Measurements from ENCODE around the gene PER3. TPM values are rescaled to one million over a fixed set of nuclear protein-coding genes. Genes with fewer than 3 reads are reported as not detected.
A peak's percentile ranks its signal among the peaks of the same experiment; 100 is the strongest.

Gene PER3
- total RNA-seq, 1 donor: 35.5 TPM

- DNase-seq (ENCODE audit: low read depth): no peak
- no peak overlapping the region for H3K4me3 ChIP-seq (ENCODE audit: low read depth, low read length)
- TF ChIP-seq, protein P1, sequence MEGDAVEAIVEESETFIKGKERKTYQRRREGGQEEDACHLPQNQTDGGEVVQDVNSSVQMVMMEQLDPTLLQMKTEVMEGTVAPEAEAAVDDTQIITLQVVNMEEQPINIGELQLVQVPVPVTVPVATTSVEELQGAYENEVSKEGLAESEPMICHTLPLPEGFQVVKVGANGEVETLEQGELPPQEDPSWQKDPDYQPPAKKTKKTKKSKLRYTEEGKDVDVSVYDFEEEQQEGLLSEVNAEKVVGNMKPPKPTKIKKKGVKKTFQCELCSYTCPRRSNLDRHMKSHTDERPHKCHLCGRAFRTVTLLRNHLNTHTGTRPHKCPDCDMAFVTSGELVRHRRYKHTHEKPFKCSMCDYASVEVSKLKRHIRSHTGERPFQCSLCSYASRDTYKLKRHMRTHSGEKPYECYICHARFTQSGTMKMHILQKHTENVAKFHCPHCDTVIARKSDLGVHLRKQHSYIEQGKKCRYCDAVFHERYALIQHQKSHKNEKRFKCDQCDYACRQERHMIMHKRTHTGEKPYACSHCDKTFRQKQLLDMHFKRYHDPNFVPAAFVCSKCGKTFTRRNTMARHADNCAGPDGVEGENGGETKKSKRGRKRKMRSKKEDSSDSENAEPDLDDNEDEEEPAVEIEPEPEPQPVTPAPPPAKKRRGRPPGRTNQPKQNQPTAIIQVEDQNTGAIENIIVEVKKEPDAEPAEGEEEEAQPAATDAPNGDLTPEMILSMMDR (IDR thresholded peaks at IDR 0.05; ENCODE audit: insufficient read depth, low read length): no peak
These were observed 101.7 kb downstream of the PER3 start for GRCh38 chr1:7885513-7886404.

DNA sequence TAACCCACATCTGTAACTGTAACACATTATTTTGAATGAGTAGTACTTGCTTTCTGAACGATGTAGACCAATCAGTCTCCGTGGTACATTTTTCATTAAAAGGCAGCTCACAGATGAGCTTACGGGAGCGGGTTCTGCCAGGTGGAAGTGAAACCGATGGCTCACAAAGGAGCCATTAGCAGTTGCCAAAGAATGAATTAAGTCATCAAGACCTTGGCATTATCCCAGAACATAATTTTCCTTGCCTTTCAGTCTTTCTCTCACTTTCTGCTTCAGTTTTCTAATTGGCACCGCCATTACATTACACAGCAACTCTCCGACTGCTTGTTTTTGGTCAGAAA lies 102.3 kb downstream of the PER3 start:
- DNase-seq (ENCODE audit: low read depth): peak; percentile 35
- TF ChIP-seq, protein P1 (IDR thresholded peaks at IDR 0.05; ENCODE audit: insufficient read depth, low read length): no peak
- H3K4me3 ChIP-seq (ENCODE audit: low read depth, low read length): no peak overlapping the region

- TF ChIP-seq, protein P1 (IDR thresholded peaks at IDR 0.05; ENCODE audit: insufficient read depth, low read length): no peak
- no peak overlapping the region for H3K4me3 ChIP-seq (ENCODE audit: low read depth, low read length)
- peak; percentile 83 for DNase-seq (ENCODE audit: low read depth)
These were observed 104.4 kb downstream of the PER3 start for GRCh38 chr1:7888248-7889081.

GRCh38 chr1:7890853-7891252 lies 106.8 kb downstream of the PER3 start:
- DNase-seq (ENCODE audit: low read depth): no peak
- H3K4me3 ChIP-seq (ENCODE audit: low read depth, low read length): no peak overlapping the region
- TF ChIP-seq, protein P1 (IDR thresholded peaks at IDR 0.05; ENCODE audit: insufficient read depth, low read length): no peak

DNA sequence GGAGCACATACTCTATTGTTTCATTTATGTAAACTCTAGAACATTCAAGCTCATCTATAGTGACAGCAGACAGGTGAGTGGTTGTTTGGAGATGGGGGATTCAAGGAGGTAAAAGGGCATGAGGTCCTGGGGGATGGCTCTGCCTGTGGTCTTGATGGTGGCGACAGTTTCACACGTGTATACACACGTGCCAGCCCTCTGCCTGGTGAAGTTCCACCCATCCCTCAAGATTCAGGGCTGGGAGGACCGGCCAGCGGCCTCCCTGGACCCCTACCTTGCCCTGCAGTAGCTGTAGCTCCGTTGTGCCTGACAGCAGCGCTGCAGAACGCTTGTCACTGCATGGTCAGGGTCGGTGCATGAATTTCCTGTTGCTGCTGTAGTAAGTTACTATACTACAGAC lies 107.7 kb downstream of the PER3 start:
- TF ChIP-seq, protein P1 (IDR thresholded peaks at IDR 0.05; ENCODE audit: insufficient read depth, low read length): no peak
- H3K4me3 ChIP-seq (ENCODE audit: low read depth, low read length): no peak overlapping the region
- DNase-seq (ENCODE audit: low read depth): no peak

DNA sequence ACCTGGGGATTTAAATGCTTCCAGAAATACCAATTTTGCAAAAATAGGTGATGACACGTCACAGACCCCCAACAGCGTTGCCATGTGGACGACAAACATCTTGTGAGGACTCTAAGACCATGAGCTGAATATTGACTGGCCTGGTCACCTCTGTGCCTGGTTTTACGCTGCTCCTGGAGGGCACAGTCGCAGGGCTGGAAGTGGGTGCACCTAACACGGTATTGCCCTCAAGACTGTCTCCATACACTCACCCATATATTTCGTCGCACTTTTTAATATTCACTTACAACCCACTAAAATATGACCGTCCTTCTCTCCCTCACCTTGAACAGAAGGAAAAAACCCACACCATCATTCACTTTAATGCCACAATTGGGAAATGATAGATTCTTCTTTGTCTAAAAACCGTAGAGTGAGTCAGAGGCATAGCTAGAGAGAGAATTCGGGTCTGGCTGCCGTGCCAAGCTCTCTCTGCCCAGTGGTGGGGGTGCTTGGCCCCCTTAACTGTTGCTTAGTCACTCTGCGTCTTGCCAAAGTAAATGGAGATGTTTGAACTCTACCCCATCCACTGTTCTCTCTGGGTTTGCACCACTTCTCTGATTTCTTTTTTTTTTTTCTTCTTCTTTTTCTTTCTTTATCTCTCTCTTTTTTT lies 109.6 kb downstream of the PER3 start:
- H3K4me3 ChIP-seq (ENCODE audit: low read depth, low read length): no peak overlapping the region
- TF ChIP-seq, protein P1 (IDR thresholded peaks at IDR 0.05; ENCODE audit: insufficient read depth, low read length): no peak
- DNase-seq (ENCODE audit: low read depth): peak; percentile 93

Other genes with a start within 250 kb of the PER3 start
- 37.2 and 135 TPM in 2 replicates for gene VAMP3, start 13.0 kb upstream of the PER3 start, total RNA-seq (ENCODE audit: low replicate concordance)
- not detected in 2 replicates for gene UTS2, start 68.8 kb downstream of the PER3 start, total RNA-seq (ENCODE audit: low replicate concordance)
- gene TNFRSF9, start 156.5 kb downstream of the PER3 start, total RNA-seq (ENCODE audit: low replicate concordance): under 0.01 and 0.90 TPM in 2 replicates
- 165 and 243 TPM in 2 replicates for gene PARK7, start 177.4 kb downstream of the PER3 start, total RNA-seq (ENCODE audit: low replicate concordance)
- gene ERRFI1, start 242.0 kb downstream of the PER3 start, total RNA-seq (ENCODE audit: low replicate concordance): 46.4 and 106 TPM in 2 replicates

All from fibroblast of the aortic adventitia (primary cell).